ENCODE results near the gene CBL.
"Not testable (repeated sequence)": the region's sequence is repeated elsewhere in the genome, so short reads cannot be mapped to it uniquely, and the experiment has no call there.

Gene CBL

DNA sequence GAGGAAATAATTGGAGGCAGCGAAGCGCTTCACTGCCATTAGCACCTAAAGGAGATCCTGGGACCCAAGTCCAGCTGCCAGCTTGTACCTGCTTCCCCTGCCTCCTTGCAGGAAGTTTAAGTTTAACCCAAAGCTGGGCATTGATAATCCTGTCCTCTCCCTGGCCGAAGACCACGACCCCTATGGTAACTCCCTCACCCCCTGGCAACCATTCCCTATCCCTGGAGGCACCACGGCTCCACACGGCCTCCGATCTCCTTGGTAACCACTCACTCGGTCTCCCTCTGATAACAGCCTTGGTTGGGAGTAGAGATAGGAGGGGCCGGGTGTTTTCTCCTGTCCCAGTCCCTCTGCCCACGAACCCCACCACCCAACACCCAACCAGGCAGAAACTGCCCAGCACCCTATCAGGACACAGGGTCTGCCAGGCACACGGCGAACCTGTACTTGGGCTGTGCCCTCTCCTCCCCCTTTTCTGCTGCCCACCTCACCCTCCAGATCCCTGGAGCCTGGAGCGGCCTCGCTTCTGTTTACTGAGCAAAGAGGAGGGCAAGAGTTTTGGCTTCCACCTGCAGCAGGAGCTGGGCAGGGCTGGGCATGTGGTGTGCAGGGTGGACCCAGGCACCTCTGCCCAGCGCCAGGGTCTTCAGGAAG is 20.0 kb upstream of the CBL start:
- DNase-seq: no peak

DNA sequence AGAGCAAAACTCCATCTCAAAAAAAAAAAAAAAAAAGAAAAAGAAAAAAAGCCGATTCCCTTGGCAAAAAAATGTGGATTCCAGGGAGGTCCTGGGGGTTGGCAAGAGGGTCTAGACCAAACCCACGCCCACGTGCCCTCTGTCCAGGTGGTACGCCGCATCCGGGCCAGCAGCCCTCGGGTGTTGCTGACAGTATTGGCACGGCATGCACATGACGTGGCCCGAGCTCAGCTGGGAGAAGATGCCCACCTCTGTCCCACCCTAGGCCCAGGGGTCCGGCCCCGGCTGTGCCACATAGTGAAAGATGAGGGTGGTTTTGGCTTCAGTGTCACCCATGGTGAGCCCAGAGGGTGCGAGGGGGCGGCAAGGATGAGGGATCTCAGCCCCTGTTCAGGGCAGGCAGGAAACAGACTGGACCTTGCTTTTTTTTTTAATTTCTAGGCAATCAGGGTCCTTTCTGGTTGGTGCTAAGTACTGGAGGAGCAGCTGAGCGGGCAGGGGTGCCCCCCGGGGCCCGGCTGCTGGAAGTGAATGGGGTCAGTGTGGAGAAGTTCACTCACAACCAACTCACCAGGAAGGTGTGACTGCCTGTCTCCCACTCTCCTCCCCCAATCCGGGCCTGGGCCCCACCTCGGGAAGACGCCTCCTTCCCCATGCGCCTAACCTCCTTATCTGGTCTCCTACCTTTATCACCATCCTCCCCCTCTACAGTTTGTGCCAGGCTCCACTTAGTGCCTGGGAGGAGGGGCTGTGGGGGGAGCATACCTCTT is 18.8 kb upstream of the CBL start:
- no peak for DNase-seq

DNA sequence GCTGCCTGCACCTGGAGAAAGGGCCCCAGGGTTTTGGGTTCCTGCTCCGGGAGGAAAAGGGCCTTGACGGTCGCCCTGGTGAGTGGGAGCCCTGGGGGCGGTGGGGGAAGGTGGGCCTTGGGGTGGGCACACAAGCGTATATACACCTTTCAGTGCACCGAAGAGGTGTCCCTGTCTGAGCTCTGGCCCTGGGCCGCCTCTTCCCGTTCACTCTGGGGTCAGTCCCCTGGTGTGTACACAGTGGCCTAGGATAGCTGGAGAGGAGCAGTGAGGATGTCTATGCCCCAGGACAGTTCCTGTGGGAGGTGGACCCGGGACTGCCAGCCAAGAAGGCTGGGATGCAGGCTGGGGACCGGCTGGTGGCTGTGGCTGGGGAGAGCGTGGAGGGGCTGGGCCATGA is 18.1 kb upstream of the CBL start:
- no peak for DNase-seq

- DNase-seq: no peak
Measured at GRCh38 chr11:119188887-119189286, 17.3 kb upstream of the CBL start.

DNA sequence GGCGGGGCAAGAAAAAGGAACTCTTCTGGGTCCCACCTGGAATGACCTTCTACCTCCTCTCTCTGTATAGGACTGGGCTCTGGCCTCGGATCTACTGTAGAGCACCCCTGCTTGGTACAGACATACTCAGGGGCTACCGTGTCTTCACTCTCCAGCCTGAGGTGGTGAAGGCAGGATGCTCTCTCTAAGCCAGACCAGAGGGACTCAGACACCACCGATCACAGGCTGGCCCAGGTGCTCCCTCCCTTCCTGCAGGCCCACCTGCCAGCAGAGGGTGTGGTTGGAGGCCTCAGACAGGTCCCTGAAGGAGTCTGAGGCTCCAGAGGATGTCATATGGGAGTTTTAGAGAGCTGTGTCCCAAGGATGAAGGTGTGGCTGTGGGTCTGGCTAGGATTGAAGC is 16.7 kb upstream of the CBL start:
- DNase-seq: no peak

DNA sequence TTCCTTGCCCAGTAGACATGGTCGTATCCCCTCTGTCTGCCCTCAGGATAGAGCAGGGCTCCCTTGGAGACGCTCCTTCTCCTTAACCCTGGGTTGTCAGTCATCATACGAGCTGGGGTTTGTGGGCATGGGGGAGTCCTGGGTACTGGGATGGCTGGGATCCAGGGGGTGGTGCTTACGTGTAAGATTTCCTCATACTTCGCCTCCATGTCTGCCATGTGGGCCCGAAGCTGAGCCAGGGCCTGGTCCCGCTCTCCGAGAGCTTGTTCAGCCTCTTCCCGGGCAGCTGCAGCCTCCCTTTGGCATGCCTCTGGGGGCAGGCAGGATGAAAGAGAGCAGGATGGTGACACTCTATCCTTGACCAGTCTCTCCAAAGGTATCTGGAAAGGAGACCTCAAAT is 15.6 kb upstream of the CBL start:
- DNase-seq: no peak

GRCh38 chr11:119191265-119191664 is 14.9 kb upstream of the CBL start:
- not testable (repeated sequence) for DNase-seq

- DNase-seq: peak; percentile 71
Measured at GRCh38 chr11:119192111-119192510, 14.0 kb upstream of the CBL start.

DNA sequence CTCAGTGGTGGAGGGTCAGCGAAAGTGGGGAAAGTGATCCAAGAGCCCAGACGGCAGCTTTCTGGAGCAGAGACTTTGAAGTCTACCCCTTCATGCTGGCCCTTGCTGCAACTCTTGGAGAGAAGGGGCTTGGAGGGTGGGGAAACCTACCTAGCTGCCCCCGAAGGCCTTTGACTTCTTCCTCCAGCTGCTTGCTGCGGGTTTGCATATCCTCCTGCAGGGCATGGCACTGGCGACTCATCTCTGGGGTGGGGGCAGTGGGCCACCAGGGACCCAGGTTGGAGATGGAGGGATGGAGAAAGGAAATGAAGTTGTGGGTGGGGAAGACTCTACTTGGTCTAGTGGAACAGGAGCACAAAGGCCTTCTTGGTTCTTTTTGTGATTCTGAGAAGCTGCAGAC is 13.1 kb upstream of the CBL start:
- DNase-seq: no peak

DNA sequence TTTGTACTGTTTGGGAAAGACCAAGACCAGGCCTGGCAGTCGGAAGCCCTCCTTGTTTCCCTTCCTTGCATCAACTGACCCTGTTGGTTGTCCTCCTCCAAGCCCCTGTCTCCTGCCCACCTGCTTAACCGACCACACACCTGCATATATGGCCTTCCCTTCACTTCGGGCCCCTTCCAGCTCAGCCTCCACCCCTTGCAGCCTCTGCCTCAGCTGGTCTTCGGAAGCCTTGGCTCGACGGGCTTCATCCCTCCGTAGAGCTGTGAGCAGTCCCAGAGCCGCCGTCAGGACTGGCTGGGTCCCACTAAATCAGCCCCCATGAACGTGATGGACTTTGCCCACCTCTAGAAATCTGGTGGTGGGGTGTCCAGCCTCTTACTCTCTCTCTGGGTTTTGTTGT is 12.5 kb upstream of the CBL start:
- DNase-seq: no peak

DNA sequence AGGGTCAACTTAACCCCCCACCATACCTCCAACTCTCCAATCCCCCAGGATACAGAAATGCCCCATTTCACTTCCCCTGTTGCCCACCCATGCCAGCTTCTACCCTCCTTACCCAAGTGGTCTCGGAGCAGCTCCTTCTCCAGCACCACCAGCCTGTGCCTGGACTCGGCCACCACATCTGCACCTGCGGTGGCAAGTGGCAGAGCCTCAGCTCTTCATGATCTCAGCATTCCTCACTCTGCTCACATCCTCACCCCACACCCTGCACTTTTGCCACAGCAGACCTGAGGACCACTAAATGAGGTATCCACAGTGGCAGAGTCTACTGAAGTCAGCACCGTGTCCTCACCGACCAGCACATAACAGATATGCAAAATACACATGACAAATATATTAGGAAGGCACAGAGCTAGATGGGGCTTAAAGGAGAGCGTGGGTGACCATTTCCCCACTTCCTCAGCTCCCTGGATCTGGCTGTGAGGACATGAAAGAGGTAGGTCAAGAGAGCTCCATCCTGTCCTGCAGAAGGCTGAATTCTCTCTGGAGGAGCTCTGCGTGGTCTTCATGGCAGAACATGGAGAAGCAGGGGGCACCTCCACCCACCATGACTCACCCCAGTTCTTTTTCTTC is 11.2 kb upstream of the CBL start:
- DNase-seq: peak; percentile 21

- peak; percentile 11 for DNase-seq
Measured at GRCh38 chr11:119195680-119196079, 10.5 kb upstream of the CBL start.

- DNase-seq: peak; percentile 88
Measured at GRCh38 chr11:119196833-119197483, 9.2 kb upstream of the CBL start.

DNA sequence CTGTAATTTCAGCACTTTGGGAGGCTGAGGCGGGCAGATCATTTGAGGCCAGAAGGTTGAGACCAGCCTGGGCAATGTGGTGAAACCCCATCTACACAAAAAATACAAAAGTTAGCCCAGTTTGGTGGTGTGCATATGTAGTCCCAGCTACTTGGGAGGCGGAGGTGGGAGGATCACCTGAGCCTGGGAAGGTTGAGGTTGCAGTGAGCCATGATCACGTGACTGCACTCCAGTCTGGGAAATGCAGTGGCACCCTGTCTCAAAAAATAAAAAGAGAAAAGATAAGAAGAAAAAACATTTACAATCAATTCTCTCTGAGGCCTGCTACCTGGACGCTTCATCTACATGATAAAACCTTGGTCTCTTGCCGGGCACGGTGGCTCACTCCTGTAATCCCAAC is 7.2 kb upstream of the CBL start:
- no peak for DNase-seq

DNA sequence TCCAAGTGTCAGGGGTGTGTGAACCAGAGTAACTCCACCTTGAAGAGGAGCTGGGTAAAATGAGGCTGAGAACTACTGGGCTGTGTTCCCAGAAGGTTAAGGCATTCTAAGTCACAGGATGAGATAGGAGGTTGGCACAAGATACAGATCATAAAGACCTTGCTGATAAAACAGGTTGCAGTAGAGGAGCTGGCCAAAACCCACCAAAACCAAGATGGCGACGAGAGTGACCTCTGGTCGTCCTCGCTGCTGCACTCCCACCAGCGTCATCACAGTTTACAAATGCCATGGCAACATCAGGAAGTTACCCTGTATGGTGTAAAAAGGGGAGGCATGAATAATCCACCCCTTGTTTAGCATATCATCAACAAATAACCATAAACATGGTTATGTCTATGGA is 4.9 kb upstream of the CBL start:
- DNase-seq: not testable (repeated sequence)

GRCh38 chr11:119202554-119202953 is 3.6 kb upstream of the CBL start:
- no peak for DNase-seq

DNA sequence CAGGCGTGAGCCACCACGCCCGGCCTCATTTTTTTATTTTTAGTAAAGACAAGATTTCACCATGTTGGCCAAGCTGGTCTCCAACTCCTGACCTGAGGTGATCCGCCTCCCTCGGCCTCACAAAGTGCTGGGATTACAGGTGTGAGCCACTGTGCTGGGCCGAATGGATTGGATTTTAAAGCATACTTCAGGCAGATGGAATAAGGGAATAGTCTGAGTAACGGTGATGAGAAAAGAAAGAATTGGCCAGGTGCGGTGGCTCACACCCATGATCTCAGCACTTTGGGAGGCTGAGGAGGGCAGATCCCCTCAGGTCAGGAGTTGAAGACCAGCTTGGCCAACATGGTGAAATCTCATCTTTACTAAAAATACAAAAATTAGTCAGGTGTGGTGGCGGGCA is 2.1 kb upstream of the CBL start:
- DNase-seq: no peak

GRCh38 chr11:119205080-119205479 is 1.1 kb upstream of the CBL start:
- peak; percentile 76 for DNase-seq

DNA sequence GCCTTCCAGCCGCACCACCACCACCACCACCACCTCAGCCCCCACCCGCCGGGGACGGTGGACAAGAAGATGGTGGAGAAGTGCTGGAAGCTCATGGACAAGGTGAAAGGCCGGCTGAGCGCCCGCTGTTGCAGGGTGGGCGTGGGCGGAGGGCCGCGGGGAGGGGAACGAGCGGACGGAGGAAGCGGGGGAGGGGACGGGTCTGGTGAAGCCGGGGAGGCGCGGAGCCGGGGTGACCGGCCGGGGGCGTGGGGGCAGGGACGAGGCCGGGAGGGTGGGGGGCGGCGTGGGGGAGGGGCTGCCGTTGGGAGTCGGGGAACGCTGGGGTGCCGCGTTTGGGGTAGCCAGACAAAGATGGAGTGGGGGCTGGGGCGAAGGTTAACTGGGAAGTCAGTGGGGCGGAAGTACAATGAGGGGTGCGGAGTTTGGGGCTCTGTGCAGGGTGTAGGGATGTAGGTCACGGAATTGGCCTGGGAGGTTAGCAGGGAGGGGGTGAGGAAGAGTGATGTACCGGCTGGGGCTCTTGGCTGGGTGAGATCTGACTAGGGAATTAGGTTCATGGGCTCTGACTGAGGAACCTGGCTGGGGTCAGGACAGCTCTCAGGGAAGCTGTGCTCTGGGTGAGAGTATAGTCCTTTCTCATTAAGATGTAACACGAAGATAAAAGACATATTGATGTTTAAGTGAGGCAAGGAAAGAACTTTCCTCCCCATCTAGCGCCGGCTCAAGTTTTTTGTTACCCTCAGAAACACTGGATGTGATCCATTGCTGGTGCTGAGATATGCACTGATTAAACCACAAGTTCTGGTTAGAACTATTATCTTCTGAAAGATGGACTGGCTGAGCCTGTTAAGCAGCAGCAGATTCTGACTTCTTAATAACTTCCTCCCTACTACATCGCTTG is 624 bp downstream of the CBL start:
- peak; percentile 58 for DNase-seq

- DNase-seq: peak; percentile 55
Measured at GRCh38 chr11:119207415-119207960, 1.3 kb downstream of the CBL start.

GRCh38 chr11:119209186-119209585 is 3.0 kb downstream of the CBL start:
- no peak for DNase-seq

DNA sequence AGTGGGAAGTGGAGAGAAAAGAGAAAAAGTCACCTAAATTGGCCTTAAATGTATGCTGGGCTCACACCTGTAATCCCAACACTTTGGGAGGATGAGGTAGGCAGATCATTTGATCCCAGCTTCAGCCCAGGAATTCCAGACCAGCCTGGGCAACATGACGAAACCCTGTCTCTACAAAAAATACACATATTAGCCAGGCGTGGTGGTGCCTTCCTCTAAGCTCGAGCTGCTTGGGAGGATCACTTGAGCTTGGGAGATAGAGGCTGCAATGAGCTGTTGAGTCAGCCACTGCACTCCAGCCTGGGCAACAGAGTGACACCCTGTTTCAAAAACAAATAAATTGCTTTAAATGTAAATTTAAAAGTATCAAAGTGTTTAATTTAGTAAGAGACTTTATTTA is 3.9 kb downstream of the CBL start:
- peak; percentile 24 for DNase-seq

Data from suppressor macrophage treated with lipopolysaccharide for 4 hours (primary cell).